ENCODE results near the gene GIT1. TPM values are rescaled to one million over a fixed set of nuclear protein-coding genes. Genes with fewer than 3 reads are reported as not detected.

The GIT1 gene
- total and polyA plus RNA-seq, 9 of the 15 experiments (the other 6 are each of a cell fraction or from before 2014, with no cell fraction given), result 0.35 to 35.3 (median 17.1) TPM

DNA sequence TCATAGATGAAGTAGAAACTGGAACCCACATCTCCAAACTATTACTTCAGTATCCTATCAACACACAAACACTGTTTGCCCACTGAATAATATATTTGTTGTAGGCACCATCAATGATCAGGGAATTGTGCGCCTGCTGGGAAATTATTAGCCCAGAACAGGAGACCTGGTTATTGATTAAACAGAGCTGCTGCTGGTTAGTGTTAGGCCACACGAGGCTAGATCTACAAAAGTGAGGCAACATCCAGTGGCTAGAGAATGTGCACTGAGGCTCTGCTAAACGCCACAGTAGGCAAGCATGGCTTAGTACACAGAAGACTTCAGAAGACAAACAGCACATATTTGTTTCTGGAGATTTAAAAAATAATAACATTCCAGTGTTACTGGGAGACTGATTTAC is 33.6 kb downstream of the GIT1 start (continued):
- TF ChIP-seq ARID4B (CRISPR knock-in tag; IDR thresholded peaks at IDR 0.05) (no peak), NEUROD1 (IDR thresholded peaks at IDR 0.05; ENCODE audit: borderline replicate concordance, low read depth, low read length, partially characterized antibody) (no peak), SMARCB1 (IDR thresholded peaks at IDR 0.05; ENCODE audit: insufficient read length, low read depth) (no peak), ETV6 (IDR thresholded peaks at IDR 0.05; ENCODE audit: borderline replicate concordance in 1 of 2, low read depth in 2 of 2, low read length in 1 of 2) (no peak), ETV6 (CRISPR knock-in tag; IDR thresholded peaks at IDR 0.05; ENCODE audit: borderline replicate concordance) (no peak), POLR2G (IDR thresholded peaks at IDR 0.05; ENCODE audit: low read depth, low read length) (no peak), PRPF4 (IDR thresholded peaks at IDR 0.05; ENCODE audit: insufficient read depth, low read depth, low read length, poor library complexity, severe bottlenecking) (no peak), TEAD2 (tag; IDR thresholded peaks at IDR 0.05) (no peak), HDAC8 (tag; IDR thresholded peaks at IDR 0.05) (no peak), HDAC3 (IDR thresholded peaks at IDR 0.05; ENCODE audit: borderline replicate concordance, partially characterized antibody) (no peak), CBX3 (IDR thresholded peaks at IDR 0.05; ENCODE audit: borderline replicate concordance in 1 of 2, low read length in 2 of 2) (no peak), ETV1 (tag; conservative IDR thresholded peaks at IDR 0.05; ENCODE audit: low read depth) (no peak), RERE (CRISPR knock-in tag; IDR thresholded peaks at IDR 0.05; ENCODE audit: borderline replicate concordance) (no peak), THRA (IDR thresholded peaks at IDR 0.05) (no peak), CGGBP1 (CRISPR knock-in tag; IDR thresholded peaks at IDR 0.05) (no peak), FOXA1 (IDR thresholded peaks at IDR 0.05; ENCODE audit: borderline replicate concordance) (no peak), OTX1 (CRISPR knock-in tag; IDR thresholded peaks at IDR 0.05) (no peak)

Data from K562 (cell line).